Hepatic stellate cell (primary cell): Measurements from ENCODE around the gene TRIB2.

Source experiments
- DNase-seq: peaks from one replicate; pipeline ENCODE4 v3.0.0; 2011; ENCODE audit warnings: low spot score

TRIB2 gene

DNA sequence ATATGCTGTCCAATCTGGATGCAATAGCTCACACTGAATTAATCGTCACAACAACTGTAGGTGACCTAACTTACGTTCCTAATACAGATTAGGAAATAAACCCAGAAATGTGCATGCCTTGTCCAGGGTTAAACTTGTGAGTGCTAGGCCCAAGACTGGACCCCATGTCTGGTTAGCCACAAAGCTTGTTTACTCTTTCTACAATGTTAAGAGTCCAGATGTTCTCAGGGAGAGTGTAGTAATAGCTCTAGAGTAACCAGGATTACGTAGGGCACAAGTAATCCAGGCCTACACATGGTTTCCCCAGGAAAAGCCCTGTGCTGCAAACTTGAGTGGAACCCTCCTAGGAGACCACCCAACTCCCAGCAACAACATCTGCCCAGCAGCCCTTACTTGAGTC lies 26.2 kb downstream of the TRIB2 start:
- DNase-seq: no peak

GRCh38 chr2:12750166-12750905 lies 33.6 kb downstream of the TRIB2 start:
- DNase-seq: no peak

- DNase-seq: no peak
Measured at GRCh38 chr2:12754643-12755042, 37.9 kb downstream of the TRIB2 start.

DNA sequence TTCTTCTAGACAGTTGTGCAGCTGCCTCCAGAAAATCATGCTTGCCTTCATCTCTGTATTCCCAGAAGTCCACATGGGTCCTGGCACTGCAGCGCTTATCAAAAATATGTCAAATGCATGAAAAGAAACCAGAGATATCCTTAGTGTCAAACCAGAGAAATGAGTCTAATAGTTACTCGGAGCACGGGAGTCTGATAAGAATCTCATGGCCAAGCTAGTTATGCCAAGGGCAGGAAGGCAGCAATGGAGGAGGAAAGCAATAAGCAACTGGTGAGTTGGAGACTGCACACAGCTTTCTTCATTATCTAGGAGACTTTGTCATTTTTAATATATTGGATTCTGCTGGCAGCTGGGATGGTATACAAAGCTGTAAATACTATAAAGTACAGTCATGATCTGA lies 38.6 kb downstream of the TRIB2 start:
- DNase-seq: no peak

DNA sequence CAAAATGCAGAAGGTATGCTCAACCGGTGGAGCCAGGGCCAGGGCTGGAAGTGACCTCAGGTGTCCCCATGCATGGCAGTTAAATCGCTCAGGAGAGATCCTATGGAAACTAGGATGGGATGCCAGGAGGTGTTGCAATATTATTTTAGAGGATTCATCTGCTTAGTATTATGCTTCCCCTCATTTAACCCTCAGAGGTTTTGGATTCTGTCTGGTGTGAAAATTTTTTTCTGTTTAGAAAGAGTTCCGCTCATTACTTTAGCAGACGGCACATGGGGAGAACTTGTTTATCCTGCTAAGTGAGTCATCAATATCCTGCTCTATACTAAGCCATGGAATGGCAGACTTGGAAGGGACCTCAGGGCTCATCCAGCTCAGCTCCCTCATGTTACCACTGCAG lies 42.5 kb downstream of the TRIB2 start:
- DNase-seq: peak; percentile 34

DNA sequence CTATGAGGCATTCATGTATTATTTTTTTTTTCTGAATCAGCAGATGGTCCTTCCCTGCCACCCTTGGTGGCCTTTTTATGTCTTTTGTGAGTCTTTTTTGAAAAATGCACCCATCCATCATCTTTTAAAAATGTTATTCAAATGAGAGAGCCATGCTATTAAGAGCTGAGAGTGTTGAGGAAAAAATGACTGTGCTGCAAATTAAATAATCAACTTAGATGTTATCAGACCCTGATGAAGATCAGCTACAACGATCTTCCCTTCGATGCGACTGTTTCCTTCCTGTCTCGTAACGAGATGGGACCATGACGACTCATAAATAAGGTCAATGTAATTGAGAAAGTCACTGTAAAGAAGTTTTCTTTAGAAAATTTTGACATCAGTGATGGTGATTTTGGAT lies 44.4 kb downstream of the TRIB2 start:
- no peak for DNase-seq

DNA sequence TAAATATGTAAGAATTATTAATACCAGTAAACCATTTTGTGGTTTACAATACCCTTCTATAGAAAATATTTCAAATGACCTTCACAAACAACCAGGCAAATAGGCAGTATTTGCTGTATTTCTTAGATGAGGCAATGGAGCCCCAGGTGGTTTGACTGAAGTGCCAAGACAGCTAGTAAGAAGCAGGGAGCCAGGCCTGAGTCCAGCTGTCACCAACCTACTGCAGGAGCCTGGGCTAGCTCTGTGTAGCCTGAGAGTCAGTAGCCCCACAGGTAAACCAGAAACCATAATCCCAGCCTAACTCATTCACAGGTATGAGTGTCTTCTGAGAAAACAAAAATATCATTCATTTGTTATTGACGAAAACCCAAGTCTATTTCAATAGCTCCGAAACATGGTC lies 45.6 kb downstream of the TRIB2 start:
- DNase-seq: no peak

DNA sequence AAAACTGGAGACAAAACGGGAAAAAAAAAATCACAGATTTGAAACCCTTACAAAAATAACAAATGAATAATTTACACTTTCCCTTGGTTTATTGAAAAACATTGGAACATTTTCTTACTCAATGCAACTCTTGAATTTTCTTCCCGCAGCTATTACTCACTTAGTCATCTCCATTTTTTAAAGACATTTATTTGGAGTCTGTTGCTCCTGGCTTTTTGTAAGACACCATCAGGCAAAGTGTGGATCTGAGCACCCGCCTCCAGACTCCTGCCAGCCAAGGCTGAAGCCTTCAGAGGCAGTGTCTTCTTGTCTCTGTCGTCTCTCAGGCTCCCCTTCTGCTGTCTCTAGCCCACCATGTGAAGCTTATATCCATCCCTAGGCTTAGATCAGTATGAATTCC lies 46.2 kb downstream of the TRIB2 start:
- no peak for DNase-seq

GRCh38 chr2:12763486-12763885 lies 46.8 kb downstream of the TRIB2 start:
- no peak for DNase-seq

DNA sequence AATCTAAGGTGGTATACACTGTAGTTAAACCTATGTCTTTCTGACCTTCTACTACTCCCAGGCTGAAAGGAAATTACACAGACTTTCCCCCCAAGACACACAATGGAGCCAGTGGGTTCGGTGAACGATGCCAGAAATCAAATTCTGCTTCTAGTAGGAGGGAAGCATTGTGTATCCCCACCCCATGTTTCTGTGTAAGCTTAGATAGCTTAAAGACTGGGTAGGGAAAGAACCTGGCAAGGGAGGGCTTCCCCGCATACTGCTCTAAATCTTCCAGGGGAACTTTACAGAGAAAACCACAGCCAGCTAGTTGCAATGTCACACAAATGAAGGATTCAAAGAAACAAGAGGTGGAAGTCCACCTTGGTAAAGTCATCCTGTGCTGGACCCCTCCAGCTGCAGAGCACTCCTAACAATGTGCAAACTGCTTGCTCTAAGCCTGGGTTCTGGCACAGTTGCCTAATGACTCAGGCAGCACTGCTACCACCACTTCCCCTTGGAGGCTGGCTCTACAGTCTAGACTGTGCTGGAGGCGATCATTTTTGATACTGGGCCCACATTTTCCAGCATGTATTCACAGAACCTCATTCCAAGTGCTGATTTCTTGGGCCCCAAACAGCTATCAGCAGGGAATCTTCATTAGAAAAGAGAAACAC lies 47.5 kb downstream of the TRIB2 start:
- no peak for DNase-seq

GRCh38 chr2:12764849-12765605 lies 48.3 kb downstream of the TRIB2 start:
- DNase-seq: no peak

DNA sequence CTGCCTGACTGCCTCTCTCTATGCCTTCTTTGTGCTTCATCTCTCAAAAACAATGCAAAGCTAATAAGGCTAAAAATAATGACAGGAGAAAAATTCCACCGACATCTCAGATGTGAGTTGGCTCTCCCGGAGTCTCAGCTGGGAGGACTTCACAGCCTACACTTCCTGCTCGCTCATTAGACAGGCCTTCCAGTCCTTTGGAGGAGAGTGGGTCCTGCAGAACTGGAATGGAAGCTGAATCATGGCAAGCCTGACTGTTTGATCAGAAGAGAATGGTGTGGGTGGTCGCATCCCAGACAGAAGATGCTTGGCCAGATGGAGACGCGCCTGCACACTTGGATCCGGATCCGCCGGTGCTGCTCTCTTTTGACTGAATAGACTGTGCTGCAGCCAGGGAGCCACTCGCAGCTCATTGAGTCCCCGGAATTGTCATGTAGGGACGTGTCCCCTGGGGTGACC lies 49.7 kb downstream of the TRIB2 start:
- no peak for DNase-seq

- DNase-seq: no peak
Measured at GRCh38 chr2:12767541-12767940, 50.8 kb downstream of the TRIB2 start.

GRCh38 chr2:12767996-12768624 lies 51.4 kb downstream of the TRIB2 start:
- DNase-seq: no peak

GRCh38 chr2:12769492-12770105 lies 52.9 kb downstream of the TRIB2 start:
- DNase-seq: no peak

DNA sequence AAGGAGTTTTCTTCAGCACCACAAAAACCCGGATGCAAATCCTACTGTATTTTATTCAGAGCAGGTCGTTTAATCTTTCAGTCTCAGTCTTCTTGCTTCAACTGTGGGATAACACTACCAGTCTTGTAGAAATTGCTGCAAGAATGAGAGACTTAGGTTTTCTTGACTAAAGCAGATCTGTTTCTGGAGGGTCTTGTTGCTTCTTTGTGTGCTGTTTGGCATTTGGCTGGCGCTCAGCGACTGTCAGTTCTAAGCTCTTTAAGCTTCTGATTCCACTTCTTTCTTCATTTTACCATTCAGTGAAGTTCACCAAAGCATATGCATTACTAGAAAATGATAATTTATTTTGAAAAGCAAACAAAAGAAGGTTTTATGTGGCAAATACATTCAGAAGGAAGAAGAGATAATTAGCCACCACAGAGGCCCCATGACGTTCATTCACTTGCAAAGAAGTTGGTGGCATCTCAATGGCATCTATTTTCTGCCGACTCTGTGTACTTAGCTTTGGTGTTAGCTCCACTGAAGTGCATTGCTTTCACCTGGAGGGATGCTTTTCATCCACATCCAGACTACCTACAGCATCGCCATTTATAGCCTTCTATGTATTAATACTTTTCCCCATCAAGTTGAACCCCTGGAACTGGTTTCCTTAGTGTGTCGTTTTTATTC lies 53.7 kb downstream of the TRIB2 start:
- DNase-seq: no peak

DNA sequence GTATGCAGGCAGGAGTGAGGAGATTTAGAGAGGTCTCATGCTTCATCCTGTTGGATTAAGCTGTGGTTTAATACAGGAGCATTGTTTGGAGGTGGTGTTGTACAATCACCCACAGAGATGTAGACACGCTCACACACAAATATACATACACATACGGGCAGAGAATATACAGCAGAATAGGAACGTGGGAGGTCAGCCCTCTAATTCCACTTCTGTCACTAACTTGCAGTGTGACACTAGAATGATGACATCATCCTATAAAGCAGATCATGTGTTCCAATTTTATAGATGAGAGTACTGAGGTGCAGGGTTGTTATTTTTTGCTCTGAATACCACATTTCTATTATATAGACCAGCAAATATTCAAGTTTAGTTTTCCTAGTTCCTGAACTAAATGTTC lies 54.4 kb downstream of the TRIB2 start:
- DNase-seq: no peak

- no peak for DNase-seq
Measured at GRCh38 chr2:12773586-12774394, 57.1 kb downstream of the TRIB2 start.

DNA sequence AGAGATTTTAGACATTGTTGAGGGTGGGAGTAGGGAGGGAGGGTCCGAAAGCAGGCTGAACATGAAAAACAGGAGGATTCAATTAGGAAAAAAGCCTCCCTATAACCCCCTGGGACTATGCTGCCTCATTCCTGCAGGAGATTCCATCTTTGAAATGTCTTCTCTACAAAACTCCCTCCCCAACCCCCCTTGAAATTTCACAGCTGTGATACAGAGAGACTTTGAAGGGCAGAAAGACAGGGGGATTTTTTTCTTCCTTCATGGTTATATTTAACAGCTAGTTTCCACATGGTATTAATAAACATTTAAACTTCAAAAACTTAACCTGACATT lies 57.6 kb downstream of the TRIB2 start:
- DNase-seq: peak; percentile 22

- DNase-seq: no peak
Measured at GRCh38 chr2:12776521-12776961, 59.8 kb downstream of the TRIB2 start.

- DNase-seq: no peak
Measured at GRCh38 chr2:12778369-12778768, 61.6 kb downstream of the TRIB2 start.
